HEK293T (cell line): ENCODE results near the gene KRTAP10-2.

Experiments used
- BHLHE40 ChIP-seq: fragments of 450-650 bp; IDR thresholded peaks from 2 replicates; pipeline ENCODE4 v1.6.1; 2016; ENCODE audit warnings: mild to moderate bottlenecking, moderate library complexity, borderline replicate concordance
- FOXM1 ChIP-seq: fragments of 450-650 bp; IDR thresholded peaks from 2 replicates; pipeline ENCODE4 v1.6.1; 2017; ENCODE audit warnings: mild to moderate bottlenecking, borderline replicate concordance

DNA sequence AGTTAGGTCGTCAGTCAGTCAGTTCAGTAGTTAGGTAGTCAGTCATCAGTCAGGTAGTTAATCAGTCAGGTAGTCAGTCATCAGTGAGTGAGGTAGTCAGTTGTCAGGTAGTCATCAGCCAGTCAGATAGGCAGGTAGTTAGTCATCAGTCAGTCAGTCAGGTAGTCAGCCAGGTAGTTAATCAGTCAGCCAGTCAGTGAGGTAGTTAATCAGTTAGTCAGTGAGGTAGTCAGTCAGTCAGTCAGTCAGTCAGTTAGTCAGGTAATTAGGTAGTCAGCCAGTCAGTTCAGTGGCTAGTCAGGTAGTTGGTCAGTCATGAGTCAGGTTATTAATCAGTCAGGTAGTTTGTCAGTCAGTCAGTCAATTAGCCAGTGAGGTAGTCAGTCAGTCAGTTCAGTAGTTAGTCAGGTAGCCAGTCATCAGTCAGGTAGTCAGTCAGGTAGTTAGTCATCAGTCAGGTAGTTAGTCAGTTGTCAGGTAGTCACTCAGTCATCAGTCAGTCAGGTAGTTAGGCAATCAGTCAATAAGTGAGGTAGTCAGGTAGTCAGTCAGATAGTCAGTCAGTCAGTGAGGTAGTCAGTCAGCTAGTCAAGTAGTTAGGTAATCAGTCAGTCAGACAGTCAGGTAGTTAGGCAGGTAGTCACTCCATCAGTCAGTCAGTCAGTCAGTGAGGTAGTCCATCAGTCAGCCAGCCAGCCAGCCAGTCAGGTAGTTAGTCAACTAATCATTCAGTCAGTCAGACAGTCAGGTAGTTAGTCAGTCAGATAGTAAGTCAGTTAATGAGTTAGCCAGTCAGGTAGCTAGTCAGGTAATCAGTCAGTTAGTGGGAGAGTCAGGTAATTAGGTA, 27.5 kb downstream of the KRTAP10-2 start:
- TF ChIP-seq BHLHE40 = no peak
- no peak for TF ChIP-seq FOXM1
